ENCODE data around the gene ZFHX2.
"Not testable (repeated sequence)": the region's sequence is repeated elsewhere in the genome, so short reads cannot be mapped to it uniquely, and the experiment has no call there.

The ZFHX2 gene

GRCh38 chr14:23551266-23552028 is at the start of gene ZFHX2:
TSS of gene ZFHX2 (minus strand) at chr14:23551765. CDS start at chr14:23535325, 16,440 bp downstream.
- DNase-seq, result peak in 54 of 56 donors; percentile 60 to 94 (median 84)

GRCh38 chr14:23600806-23601205 is 49.2 kb upstream of the ZFHX2 start:
- DNase-seq, result no peak

- DNase-seq, result no peak
These were observed 48.8 kb upstream of the ZFHX2 start for GRCh38 chr14:23600322-23600707.

GRCh38 chr14:23594191-23594590 is 42.6 kb upstream of the ZFHX2 start:
- not testable (repeated sequence) for DNase-seq

- no peak for DNase-seq
These were observed 38.6 kb upstream of the ZFHX2 start for GRCh38 chr14:23590198-23590597.

DNA sequence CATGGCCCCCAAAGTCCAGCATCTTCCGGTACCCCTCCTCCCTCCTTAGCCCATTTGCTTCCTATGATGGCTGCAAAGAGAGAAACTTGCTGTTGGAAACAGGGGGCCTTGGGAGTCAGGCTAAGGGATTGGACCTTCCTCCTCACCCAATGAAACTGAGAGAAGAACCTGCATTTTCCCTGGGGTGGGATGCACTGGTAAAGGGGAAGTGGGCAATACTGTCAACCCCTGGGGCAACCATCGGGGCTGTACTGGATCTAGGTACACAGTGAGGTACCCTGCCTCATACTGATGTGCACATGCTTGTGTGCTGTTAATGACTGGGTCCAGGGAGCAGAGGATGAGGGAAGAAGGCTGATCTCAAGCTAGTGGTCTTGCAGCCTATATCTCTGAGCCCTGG is 38.0 kb upstream of the ZFHX2 start:
- DNase-seq, result no peak

- peak in 51 of 56 donors; percentile 29 to 90 (median 73) for DNase-seq
These were observed 37.5 kb upstream of the ZFHX2 start for GRCh38 chr14:23588884-23589598.

DNA sequence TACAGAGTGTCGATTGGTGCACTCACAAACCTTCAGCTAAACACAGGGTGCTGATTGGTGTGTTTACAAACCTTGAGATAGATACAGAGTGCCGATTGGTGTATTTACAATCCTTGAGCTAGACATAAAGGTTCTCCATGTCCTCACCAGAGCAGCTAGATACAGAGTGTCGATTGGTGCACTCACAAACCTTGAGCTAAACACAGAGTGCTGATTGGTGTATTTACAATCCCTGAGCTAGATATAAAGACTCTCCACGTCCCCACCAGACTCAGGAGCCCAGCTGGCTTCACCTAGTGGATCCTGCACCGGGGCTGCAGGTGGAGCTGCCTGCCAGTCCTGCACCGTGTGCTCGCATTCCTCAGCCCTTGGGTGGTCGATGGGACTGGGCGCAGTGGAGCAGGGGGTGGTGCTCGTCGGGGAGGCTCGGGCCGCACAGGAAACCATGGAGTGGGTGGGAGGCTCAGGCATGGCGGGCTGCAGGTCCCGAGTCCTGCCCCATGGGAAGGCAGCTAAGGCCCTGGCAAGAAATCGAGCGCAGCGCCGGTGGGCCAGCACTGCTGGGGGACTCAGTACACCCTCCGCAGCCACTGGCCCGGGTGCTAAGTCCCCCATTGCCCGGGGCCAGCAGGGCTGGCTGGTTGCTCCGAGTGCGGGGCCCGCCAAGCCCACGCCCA is 33.1 kb upstream of the ZFHX2 start:
- not testable (repeated sequence) for DNase-seq

DNA sequence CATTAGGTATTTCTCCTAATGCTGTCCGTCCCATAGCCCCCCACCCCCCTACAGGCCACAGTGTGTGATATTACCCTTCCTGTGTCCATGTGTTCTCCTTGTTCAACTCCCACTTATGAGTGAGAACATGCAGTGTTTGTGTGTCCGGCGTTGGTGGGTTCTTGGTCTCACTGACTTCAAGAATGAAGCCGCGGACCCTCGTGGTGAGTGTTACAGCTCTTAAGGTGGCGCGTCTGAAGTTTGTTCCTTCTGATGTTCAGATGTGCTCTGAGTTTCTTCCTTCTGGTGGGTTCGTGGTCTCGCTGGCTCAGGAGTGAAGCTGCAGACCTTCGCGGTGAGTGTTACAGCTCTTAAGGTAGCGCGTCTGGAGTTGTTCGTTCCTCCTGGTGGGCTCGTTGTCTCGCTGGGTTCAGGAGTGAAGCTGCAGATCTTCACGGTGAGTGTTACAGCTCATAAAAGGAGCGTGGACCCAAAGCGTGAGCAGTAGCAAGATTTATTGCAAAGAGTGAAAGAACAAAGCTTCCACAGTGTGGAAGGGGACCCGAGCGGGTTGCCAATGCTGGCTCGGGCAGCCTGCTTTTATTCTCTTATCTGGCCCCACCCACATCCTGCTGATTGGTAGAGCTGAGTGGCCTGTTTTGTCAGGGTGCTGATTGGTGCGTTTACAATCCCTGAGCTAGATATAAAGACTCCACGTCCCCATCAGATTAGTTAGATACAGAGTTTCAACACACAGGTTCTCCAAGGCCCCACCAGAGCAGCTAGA is 32.4 kb upstream of the ZFHX2 start:
- DNase-seq, result not testable (repeated sequence)

DNA sequence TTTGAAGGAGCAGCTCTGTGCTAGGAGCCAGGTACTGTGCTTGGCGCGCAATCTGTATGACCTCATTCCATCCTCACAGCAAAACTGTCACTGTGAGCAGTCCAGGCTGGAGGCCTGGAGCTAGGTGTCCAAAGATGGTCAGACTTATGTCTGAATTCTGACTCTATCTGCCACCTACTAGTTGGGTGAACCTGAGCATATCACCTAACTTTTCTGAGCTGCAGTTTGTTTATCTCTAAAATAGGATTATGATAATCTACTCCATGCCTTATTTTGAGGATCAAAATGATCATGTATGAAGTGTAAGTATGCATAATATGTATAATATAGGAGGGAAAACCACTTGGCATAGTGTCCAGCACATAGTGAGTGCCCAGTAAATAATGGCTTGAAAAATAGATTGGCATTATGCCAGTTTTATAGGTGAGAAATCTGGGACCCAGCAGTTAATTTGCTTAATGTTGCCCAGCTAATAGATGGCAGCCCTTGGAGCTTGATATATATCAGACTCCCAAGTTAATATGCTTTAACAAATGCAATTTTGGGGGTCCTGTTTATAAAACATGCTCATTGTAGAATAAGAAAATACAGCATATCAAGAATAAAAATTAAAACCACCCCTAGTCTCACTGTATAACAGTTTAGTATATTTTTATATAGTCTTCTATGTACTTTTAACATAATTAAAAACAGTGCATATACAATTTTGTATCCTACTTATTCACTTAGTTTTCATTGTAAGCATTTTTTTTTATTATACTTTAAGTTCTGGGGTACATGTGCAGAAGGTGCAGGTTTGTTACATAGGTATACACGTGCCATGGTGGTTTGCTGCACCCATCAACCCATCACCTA is 31.6 kb upstream of the ZFHX2 start:
- no peak for DNase-seq

DNA sequence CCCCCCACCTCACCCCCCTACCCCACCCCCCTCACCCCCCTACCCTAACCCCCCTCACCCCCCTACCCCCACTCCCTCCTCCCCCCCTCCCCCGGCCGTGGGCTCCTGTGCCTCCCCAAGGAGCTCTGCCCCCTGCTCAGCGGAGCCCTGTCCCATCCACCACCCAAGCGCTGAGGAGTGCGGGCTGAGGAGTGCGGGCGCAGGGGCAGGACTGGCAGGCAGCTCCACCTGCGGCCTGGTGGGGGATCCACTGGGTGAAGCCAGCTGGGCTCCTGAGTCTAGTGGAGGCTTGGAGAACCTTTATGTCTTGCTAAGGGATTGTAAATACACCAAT is 29.4 kb upstream of the ZFHX2 start:
- DNase-seq, result no peak

GRCh38 chr14:23580152-23580926 is 28.8 kb upstream of the ZFHX2 start:
- no peak for DNase-seq

- no peak for DNase-seq
These were observed 28.2 kb upstream of the ZFHX2 start for GRCh38 chr14:23579739-23580138.

GRCh38 chr14:23579311-23579630 is 27.7 kb upstream of the ZFHX2 start:
- DNase-seq, result no peak

- peak in 40 of 56 donors; percentile 29 to 88 (median 65) for DNase-seq
These were observed 27.2 kb upstream of the ZFHX2 start, which contains the start of gene JPH4 for GRCh38 chr14:23578560-23579310. TSS of gene JPH4 (minus strand) at chr14:23578790. CDS start at chr14:23577453, 1,337 bp downstream.

DNA sequence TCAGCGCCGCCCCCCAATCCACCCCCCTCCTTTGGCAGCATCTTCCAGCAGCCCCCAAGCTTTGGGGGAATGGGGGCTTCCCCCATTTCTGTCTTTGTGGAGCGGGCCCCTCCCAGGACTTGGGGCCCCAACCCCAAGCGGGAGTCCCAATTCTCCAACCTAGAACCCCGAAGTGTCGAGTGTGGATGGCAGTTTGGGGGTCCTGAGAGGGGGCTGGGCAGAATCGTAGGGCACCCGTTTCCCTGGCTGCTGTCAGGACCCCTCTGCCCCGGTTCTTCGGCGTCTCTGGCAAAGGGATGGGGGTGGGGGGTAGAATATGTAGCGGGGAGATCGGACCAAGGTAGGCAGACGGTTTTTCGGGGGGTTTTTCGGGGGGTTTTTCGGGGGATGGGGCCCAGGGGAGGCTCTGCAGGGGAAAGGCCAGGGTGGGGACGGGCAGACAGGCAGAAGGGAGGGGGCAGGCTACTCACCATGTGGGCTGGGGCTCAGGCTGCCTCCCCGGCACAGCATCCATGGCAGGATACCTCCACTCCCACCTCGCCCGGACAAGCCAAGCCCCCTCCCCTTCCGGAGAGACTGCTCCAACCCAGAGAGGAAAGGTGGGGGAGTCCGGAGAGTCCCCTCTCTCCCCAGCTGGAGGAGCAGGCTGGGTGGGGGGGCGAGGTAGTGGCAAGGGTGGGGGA is 26.3 kb upstream of the ZFHX2 start:
- DNase-seq, result peak in 2 of 56 donors; percentile 55 to 61

- DNase-seq, result peak in 3 of 56 donors; percentile 40 to 51 (median 44)
These were observed 25.6 kb upstream of the ZFHX2 start for GRCh38 chr14:23577004-23577681.

Measured in nucleus accumbens (tissue), 56 donors.